MCF 10A (cell line): ENCODE measurements around the gene IKZF5. TPM values are rescaled to one million over a fixed set of nuclear protein-coding genes. Genes with fewer than 3 reads are reported as not detected.

ENCODE experiments used
- BruUV-seq: library from RNA; stranded (reverse); fragments of 400-500 nt; replicated peaks from 2 replicates; lab custom pipeline; 2021; lab: Mats Ljungman, UMichigan
- CTCF ChIA-PET: fragments of 300-600 bp; sonication (Branson Sonifier 250); formaldehyde crosslinking; extraction: SDS; loops from one replicate; lab custom pipeline; 2021; ENCODE audit warnings: antibody characterized with exemption, inconsistent platforms; lab: Yijun Ruan, JAX
- POLR2A ChIA-PET: fragments of 300-600, 350-650 bp; sonication (Branson Sonifier 250); formaldehyde crosslinking; extraction: SDS; loops from one replicate; lab custom pipeline; 2020; ENCODE audit warnings: antibody characterized with exemption, inconsistent platforms; lab: Yijun Ruan, JAX
- DNase-seq: peaks from one replicate; pipeline ENCODE4 v3.0.0-alpha.2; 2018; ENCODE audit not compliant: unreplicated experiment
- H3K27ac Mint-ChIP-seq: one replicate; pipeline ENCODE4 v1.8.0; 2022; ENCODE audit warnings: mild to moderate bottlenecking, low read depth, mixed read lengths; ENCODE audit not compliant: unreplicated experiment
- H3K27me3 Mint-ChIP-seq: one replicate; pipeline ENCODE4 v1.8.0; 2022; ENCODE audit warnings: mixed read lengths; ENCODE audit not compliant: insufficient read depth, unreplicated experiment
- H3K36me3 Mint-ChIP-seq: one replicate; pipeline ENCODE4 v1.8.0; 2022; ENCODE audit warnings: mild to moderate bottlenecking, moderate library complexity, mixed read lengths; ENCODE audit not compliant: insufficient read depth, unreplicated experiment
- H3K4me1 Mint-ChIP-seq: one replicate; pipeline ENCODE4 v1.8.0; 2022; ENCODE audit warnings: mixed read lengths; ENCODE audit not compliant: insufficient read depth, unreplicated experiment
- H3K4me3 Mint-ChIP-seq: one replicate; pipeline ENCODE4 v1.8.0; 2022; ENCODE audit warnings: mild to moderate bottlenecking, moderate library complexity, mixed read lengths; ENCODE audit not compliant: unreplicated experiment
- H3K9me3 Mint-ChIP-seq: one replicate; pipeline ENCODE4 v1.8.0; 2022; ENCODE audit warnings: mixed read lengths; ENCODE audit not compliant: unreplicated experiment
- CTCF ChIP-seq: fragments of 200-600 bp; IDR thresholded peaks from one replicate; pipeline ENCODE4 v1.8.0; 2022; ENCODE audit warnings: antibody characterized with exemption, mild to moderate bottlenecking; ENCODE audit not compliant: unreplicated experiment
- intact Hi-C: fragments of 100-400 bp; cut with micrococcal nuclease; formaldehyde crosslinking; loops from 2 replicates; pipeline ENCODE4 v1.14.1; 2022
- total RNA-seq: library from RNA; stranded (reverse); gene quantifications from 2 replicates; pipeline ENCODE4 v1.2.3, GENCODE V29; 2022

The IKZF5 gene
- total RNA-seq, 1 experiment from 2014 or later: 16.4 TPM

- Mint-ChIP-seq H3K4me3 (no peak overlapping the region), H3K9me3 (no peaks in the 10 kb centered on the region), H3K36me3 (peaks cover 1% of the 10 kb centered on the region), H3K4me1 (peaks cover 18% of the 10 kb centered on the region), H3K27ac (no peak overlapping the region), H3K27me3 (no peaks in the 10 kb centered on the region)
- POLR2A ChIA-PET: interaction anchor here (0.6 to 1.5 kb wide), 6 partner anchors 9 to 833 kb away, joined by 3 to 5 read pairs (median 4); no protein-coding TSS in a partner anchor
- DNase-seq: no peak
- BruUV-seq: no TSS peak
- intact Hi-C loops: no loop called here
- CTCF ChIA-PET: interaction anchor here (0.7 to 3.5 kb wide), 2 partner anchors 30 to 125 kb away, joined by 4 to 18 read pairs; no protein-coding TSS in a partner anchor
- TF ChIP-seq CTCF: no peak
Measured at GRCh38 chr10:123013456-123014419, 5.1 kb upstream of the IKZF5 start.

- ChIA-PET CTCF (interaction anchor here (0.6 to 1.4 kb wide), 4 partner anchors 12 to 121 kb away, joined by 3 to 4 read pairs (median 3); partner anchors contain the start of gene PSTK), POLR2A (interaction anchor here (0.7 to 4.9 kb wide), 3 partner anchors 11 to 143 kb away, joined by 3 to 39 read pairs (median 3); partner anchors contain the start of gene BUB3)
- Mint-ChIP-seq H3K36me3 (peaks cover 10% of the 10 kb centered on the region), H3K4me1 (peaks cover 19% of the 10 kb centered on the region), H3K27ac (no peak overlapping the region), H3K4me3 (no peak overlapping the region), H3K9me3 (no peaks in the 10 kb centered on the region), H3K27me3 (no peaks in the 10 kb centered on the region)
- no peak for TF ChIP-seq CTCF
- BruUV-seq: no TSS peak
- DNase-seq: no peak
- intact Hi-C loops: no loop called here
Measured at GRCh38 chr10:123011987-123012386, 3.4 kb upstream of the IKZF5 start.

- no peaks in the 10 kb centered on the region for H3K9me3 Mint-ChIP-seq
- ChIA-PET CTCF (interaction anchor here (1.5 kb wide), 1 partner anchor 30 kb away, joined by 5 read pairs; the partner anchor contains the start of gene PSTK), POLR2A (interaction anchor here (0.6 to 4.9 kb wide), 11 partner anchors 10 to 146 kb away, joined by 3 to 75 read pairs (median 12); partner anchors contain the start of genes BUB3, C10orf88 and PSTK)
- H3K4me1 Mint-ChIP-seq: peaks cover 24% of the 10 kb centered on the region
- no TSS peak for BruUV-seq
- no peaks in the 10 kb centered on the region for H3K27me3 Mint-ChIP-seq
- peak; percentile 22 for DNase-seq
- peak overlapping the region; percentile 97 for H3K4me3 Mint-ChIP-seq
- H3K36me3 Mint-ChIP-seq: peaks cover 10% of the 10 kb centered on the region
- intact Hi-C loops: no loop called here
- H3K27ac Mint-ChIP-seq: peak overlapping the region; percentile 100
- TF ChIP-seq CTCF: no peak
Measured at GRCh38 chr10:123009105-123009820, 668 bp upstream of the IKZF5 start.
